Upper lobe of left lung (tissue), 6 donors: ENCODE data around the gene UNC45A. TPM values are rescaled to one million over a fixed set of nuclear protein-coding genes. Genes with fewer than 3 reads are reported as not detected.

Experiments used
- ATAC-seq, 2 donors: fragments of 200-7000 bp; cut with Tn5 transposase; one replicate each; pipeline ENCODE4 v1.9.1; 2022; ENCODE audit warnings: mild to moderate bottlenecking in 2 of 2, moderate library complexity in 2 of 2; ENCODE audit not compliant: low FRiP score in 2 of 2
- DNase-seq, 2 donors: peaks; one replicate each; pipeline ENCODE4 v3.0.0-alpha.2; 2019 to 2020
- H3K27ac ChIP-seq, 4 donors: fragments of 200-600 bp; sonication (generic); one replicate each; pipeline ENCODE4 v1.5.1; 2016 to 2019
- H3K27me3 ChIP-seq, 4 donors: fragments of 200-600 bp; sonication (generic); one replicate each; pipeline ENCODE4 v1.5.1; 2017 to 2019
- H3K36me3 ChIP-seq, 4 donors: fragments of 200-600 bp; sonication (generic); one replicate each; pipeline ENCODE4 v1.5.1; 2016 to 2019
- H3K4me1 ChIP-seq, 4 donors: fragments of 200-600 bp; sonication (generic); one replicate each; pipeline ENCODE4 v1.5.1; 2018 to 2019
- H3K4me3 ChIP-seq, 4 donors: fragments of 200-600 bp; sonication (generic); one replicate each; pipeline ENCODE4 v1.5.1; 2017 to 2019; ENCODE audit warnings: mild to moderate bottlenecking in 2 of 4, moderate library complexity in 1 of 4
- H3K9me3 ChIP-seq, 4 donors: fragments of 200-600 bp; sonication (generic); one replicate each; pipeline ENCODE4 v1.5.1; 2018 to 2019
- EP300 ChIP-seq, 4 donors: sonication (generic); formaldehyde crosslinking; IDR thresholded peaks; one replicate each; pipeline ENCODE4 v1.5.1; 2017; ENCODE audit warnings: antibody characterized with exemption in 4 of 4, control low read depth in 2 of 4
- POLR2A ChIP-seq, 4 donors: fragments of 450-650 bp; IDR thresholded peaks; one replicate each; pipeline ENCODE4 v1.5.1; 2016 to 2017; ENCODE audit warnings: antibody characterized with exemption in 4 of 4, mild to moderate bottlenecking in 2 of 4
- POLR2AphosphoS5 ChIP-seq, 2 donors: sonication (generic); formaldehyde crosslinking; IDR thresholded peaks; one replicate each; pipeline ENCODE4 v1.5.1; 2017; ENCODE audit warnings: antibody characterized with exemption in 2 of 2
- WGBS, 2 donors: methylation state at CpG; one replicate each; pipeline ENCODE4 v1.1.5; 2017 to 2018; 5-methylcytosine and 5-hydroxymethylcytosine counted together
- total RNA-seq, 6 donors: library from RNA; depleted of rRNA in 4 of 6; stranded (reverse); fragments of >200 nt in 4 of 6; gene quantifications; one replicate each; pipeline versions ENCODE4 v1.1.0 to v1.2.1, GENCODE V29; 2016 to 2021
- TF ChIP-seq, protein P1 (sequence below), 6 experiments: fragments of 450-650 bp in 4 of 6; fragments of 200-600 bp in 2 of 6; sonication (generic) in 2 of 6; IDR thresholded peaks; one replicate each; pipeline ENCODE4 v1.5.1; 2016 to 2019; ENCODE audit warnings: antibody characterized with exemption in 6 of 6
- donor health status: DM: no; HTN: no; CAD: no; lungs with moderate emphysema.
- donor health status: DM: no; HTN: yes; CAD: no; lungs with severe emphysema.

The UNC45A gene
- total RNA-seq, 6 donors from 2014 or later = 40.7 to 108 (median 61.9) TPM

DNA sequence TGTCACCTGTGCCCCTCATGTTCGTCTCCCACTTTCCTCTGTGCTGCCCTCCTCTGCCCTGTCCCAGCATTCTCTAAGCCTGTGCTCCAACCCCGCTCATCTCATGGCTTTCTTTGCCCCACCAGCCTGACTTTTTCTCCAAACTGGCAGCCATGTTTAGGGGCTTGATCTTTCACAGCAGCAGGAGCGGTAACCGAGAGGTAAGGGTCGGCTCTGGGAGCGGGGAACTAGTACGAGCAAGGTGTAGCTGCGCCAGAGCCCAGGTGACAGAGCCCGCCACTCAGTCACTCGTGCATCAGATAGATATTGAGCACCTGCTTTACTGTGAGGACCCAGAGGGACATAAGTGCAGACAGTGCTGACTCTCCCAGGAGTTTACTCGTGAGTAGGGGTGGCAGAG lies 18.6 kb upstream of the UNC45A start:
- H3K36me3 ChIP-seq = peaks cover 45 to 99% (median 95%) of the 10 kb centered on the region in 4 donors
- ATAC-seq (no peak), DNase-seq (no peak)
- WGBS, 2 donors = 86 to 88% methylated on average over 11 of the region's 11 CpGs
- peak overlapping the region in 2 of 4 donors; percentile 25 to 35 for H3K4me3 ChIP-seq
- H3K27me3 ChIP-seq = no peaks in the 10 kb centered on the region
- H3K27ac ChIP-seq = peak overlapping the region; percentile 54 to 87 (median 78)
- H3K4me1 ChIP-seq = peaks cover 0 to 6% (median 1%) of the 10 kb centered on the region in 4 donors
- no peaks in the 10 kb centered on the region for H3K9me3 ChIP-seq
- TF ChIP-seq, protein P1, sequence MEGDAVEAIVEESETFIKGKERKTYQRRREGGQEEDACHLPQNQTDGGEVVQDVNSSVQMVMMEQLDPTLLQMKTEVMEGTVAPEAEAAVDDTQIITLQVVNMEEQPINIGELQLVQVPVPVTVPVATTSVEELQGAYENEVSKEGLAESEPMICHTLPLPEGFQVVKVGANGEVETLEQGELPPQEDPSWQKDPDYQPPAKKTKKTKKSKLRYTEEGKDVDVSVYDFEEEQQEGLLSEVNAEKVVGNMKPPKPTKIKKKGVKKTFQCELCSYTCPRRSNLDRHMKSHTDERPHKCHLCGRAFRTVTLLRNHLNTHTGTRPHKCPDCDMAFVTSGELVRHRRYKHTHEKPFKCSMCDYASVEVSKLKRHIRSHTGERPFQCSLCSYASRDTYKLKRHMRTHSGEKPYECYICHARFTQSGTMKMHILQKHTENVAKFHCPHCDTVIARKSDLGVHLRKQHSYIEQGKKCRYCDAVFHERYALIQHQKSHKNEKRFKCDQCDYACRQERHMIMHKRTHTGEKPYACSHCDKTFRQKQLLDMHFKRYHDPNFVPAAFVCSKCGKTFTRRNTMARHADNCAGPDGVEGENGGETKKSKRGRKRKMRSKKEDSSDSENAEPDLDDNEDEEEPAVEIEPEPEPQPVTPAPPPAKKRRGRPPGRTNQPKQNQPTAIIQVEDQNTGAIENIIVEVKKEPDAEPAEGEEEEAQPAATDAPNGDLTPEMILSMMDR (IDR thresholded peaks at IDR 0.05) = no peak
- TF ChIP-seq EP300 (IDR thresholded peaks at IDR 0.05) = no peak
- no peak for TF ChIP-seq POLR2AphosphoS5 (IDR thresholded peaks at IDR 0.05)
- TF ChIP-seq POLR2A (IDR thresholded peaks at IDR 0.05) = no peak

DNA sequence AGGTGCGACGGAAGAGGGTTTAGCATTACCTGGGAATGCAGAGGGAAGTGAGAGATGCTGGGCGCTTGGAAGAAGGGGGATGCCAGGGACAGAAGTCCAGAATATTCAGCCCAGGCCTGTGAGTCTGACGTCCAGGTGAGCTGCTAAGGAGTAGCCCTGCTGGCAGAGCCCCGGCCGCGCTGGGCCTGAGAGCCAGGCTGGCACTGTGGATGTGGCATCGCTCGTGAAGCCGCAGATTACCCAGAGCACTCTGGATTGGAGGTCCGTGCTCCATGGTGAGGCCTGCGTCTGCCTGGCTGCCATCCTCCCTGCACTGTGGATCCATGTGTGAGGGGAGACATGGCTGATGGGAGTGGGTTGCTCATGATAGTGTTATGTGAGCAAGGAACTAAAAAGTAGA lies 17.5 kb upstream of the UNC45A start:
- H3K36me3 ChIP-seq = peaks cover 34 to 91% (median 84%) of the 10 kb centered on the region in 4 donors
- no peak for ATAC-seq
- TF ChIP-seq POLR2A (IDR thresholded peaks at IDR 0.05) (no peak), POLR2AphosphoS5 (IDR thresholded peaks at IDR 0.05) (no peak), EP300 (IDR thresholded peaks at IDR 0.05) (no peak)
- TF ChIP-seq, protein P1 (IDR thresholded peaks at IDR 0.05) = no peak

DNA sequence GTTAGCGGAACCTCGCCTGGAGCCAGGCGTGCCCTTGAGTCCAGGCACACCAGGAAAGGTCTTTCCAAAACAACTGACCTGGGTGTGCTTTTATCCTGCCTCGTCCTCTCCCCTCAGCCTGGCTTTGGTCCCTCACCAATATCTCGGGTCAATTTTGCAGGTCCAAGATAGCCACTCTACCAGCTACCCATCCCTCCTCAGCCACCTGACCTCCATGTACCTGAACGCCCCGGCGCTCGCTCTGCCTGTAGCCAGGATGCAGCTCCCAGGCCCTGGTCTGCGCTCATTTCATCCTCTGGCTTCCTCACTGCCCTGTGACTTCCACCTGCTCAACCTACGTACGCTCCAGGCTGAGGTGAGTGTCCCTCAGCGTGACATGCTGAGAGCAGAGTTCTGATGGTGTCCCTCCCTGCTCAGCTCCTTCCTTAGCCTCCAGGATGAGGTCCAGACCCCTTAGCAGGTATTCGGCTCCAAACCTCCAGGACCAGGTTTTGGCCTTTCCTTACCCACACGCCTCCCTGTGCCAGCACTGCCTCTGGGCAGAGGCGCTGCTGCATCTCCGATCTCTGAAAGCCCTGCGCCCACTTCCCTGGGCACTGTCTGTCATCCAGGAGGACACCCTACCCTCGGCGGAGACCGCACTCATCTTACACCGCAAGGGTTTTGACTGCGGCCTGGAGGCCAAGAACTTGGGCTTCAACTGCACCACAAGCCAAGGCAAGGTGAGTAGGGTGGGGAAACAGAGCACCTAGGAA lies 16.9 kb upstream of the UNC45A start:
- H3K9me3 ChIP-seq = no peaks in the 10 kb centered on the region
- H3K27ac ChIP-seq = no peak overlapping the region
- H3K27me3 ChIP-seq = no peaks in the 10 kb centered on the region
- H3K4me1 ChIP-seq = peaks cover 0 to 6% (median 0%) of the 10 kb centered on the region in 4 donors
- no peak for ATAC-seq
- peaks cover 28 to 85% (median 77%) of the 10 kb centered on the region in 4 donors for H3K36me3 ChIP-seq
- WGBS, 2 donors = 96 to 98% methylated on average over 19 to 23 of the region's 23 CpGs
- H3K4me3 ChIP-seq = no peak overlapping the region
- no peak for DNase-seq
- TF ChIP-seq POLR2AphosphoS5 (IDR thresholded peaks at IDR 0.05) = no peak
- no peak for TF ChIP-seq POLR2A (IDR thresholded peaks at IDR 0.05)
- TF ChIP-seq, protein P1 (IDR thresholded peaks at IDR 0.05) = no peak
- no peak for TF ChIP-seq EP300 (IDR thresholded peaks at IDR 0.05)

More for the DNA sequence above, 17.5 kb upstream of the UNC45A start:
- H3K4me3 ChIP-seq = no peak overlapping the region
- H3K27ac ChIP-seq = no peak overlapping the region
- peaks cover 0 to 6% (median under 1%) of the 10 kb centered on the region in 4 donors for H3K4me1 ChIP-seq
- no peaks in the 10 kb centered on the region for H3K9me3 ChIP-seq
- DNase-seq = no peak
- WGBS, 2 donors = 91 to 98% methylated on average over 10 to 12 of the region's 12 CpGs
- H3K27me3 ChIP-seq = no peaks in the 10 kb centered on the region

DNA sequence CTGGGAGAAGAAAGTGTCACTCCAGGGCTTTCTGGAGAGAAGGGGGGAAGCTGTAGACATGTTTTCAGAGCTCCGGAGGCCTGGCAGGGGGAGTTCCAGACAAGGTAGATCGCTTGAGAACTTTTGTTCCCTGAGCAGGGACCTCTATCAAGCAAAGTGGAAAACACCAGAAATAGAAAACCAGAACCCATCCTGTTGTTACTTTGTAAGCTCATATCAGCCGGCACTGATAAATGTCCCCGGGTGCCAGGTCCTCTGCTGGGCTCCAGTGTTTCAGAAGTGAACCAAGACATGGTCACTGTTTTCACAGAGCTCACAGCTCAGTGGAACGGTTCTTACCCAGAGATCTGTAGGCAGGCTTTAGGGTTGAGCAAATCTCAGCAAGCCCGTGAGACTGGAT lies 16.2 kb upstream of the UNC45A start:
- no peaks in the 10 kb centered on the region for H3K27me3 ChIP-seq
- ATAC-seq = no peak

More for the DNA sequence above, 16.2 kb upstream of the UNC45A start:
- peaks cover 23 to 79% (median 71%) of the 10 kb centered on the region in 4 donors for H3K36me3 ChIP-seq
- no peak overlapping the region for H3K4me3 ChIP-seq
- no peaks in the 10 kb centered on the region for H3K9me3 ChIP-seq
- no peak for DNase-seq
- no peak overlapping the region for H3K27ac ChIP-seq
- TF ChIP-seq POLR2A (IDR thresholded peaks at IDR 0.05) (no peak), EP300 (IDR thresholded peaks at IDR 0.05) (no peak), POLR2AphosphoS5 (IDR thresholded peaks at IDR 0.05) (no peak)
- TF ChIP-seq, protein P1 (IDR thresholded peaks at IDR 0.05) = no peak
- H3K4me1 ChIP-seq = peaks cover 0 to 6% (median 0%) of the 10 kb centered on the region in 4 donors
- 93 to 96% methylated on average over 6 of the region's 6 CpGs for WGBS, 2 donors
